ENCODE measurements around the gene BICD1.

Gene BICD1

DNA sequence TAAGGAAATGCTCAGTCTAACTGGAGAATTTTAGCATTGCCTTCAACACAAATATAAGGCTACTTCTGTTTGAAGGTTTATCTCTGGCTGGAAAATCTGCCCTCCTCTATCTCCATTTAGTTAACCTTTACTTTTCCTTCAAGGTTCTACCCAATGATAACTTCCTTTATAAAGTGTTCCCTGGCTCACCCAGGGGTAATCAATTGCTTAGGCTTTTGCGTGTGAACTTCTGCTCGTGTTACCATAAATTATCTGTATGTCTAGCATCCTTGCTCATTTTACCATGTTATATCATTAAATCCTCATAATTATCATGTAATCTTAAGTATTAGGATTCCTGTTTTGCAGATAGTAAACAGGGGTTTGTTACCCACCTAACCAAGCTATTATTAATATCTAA is 178.4 kb downstream of the BICD1 start:
- H3K4me3 ChIP-seq (ENCODE audit: low read depth, low read length), result no peak overlapping the region
- ChIA-PET CTCF (interaction anchor here (0.7 to 1.2 kb wide), 2 partner anchors 21 to 63 kb away, joined by 3 read pairs; no protein-coding TSS in a partner anchor), POLR2A (no interaction called here)
- TF ChIP-seq, protein P1, sequence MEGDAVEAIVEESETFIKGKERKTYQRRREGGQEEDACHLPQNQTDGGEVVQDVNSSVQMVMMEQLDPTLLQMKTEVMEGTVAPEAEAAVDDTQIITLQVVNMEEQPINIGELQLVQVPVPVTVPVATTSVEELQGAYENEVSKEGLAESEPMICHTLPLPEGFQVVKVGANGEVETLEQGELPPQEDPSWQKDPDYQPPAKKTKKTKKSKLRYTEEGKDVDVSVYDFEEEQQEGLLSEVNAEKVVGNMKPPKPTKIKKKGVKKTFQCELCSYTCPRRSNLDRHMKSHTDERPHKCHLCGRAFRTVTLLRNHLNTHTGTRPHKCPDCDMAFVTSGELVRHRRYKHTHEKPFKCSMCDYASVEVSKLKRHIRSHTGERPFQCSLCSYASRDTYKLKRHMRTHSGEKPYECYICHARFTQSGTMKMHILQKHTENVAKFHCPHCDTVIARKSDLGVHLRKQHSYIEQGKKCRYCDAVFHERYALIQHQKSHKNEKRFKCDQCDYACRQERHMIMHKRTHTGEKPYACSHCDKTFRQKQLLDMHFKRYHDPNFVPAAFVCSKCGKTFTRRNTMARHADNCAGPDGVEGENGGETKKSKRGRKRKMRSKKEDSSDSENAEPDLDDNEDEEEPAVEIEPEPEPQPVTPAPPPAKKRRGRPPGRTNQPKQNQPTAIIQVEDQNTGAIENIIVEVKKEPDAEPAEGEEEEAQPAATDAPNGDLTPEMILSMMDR (IDR thresholded peaks at IDR 0.05; ENCODE audit: insufficient read depth, low read length, missing control alignments), result no peak
- no peak for DNase-seq (ENCODE audit: low read depth, low spot score)

DNA sequence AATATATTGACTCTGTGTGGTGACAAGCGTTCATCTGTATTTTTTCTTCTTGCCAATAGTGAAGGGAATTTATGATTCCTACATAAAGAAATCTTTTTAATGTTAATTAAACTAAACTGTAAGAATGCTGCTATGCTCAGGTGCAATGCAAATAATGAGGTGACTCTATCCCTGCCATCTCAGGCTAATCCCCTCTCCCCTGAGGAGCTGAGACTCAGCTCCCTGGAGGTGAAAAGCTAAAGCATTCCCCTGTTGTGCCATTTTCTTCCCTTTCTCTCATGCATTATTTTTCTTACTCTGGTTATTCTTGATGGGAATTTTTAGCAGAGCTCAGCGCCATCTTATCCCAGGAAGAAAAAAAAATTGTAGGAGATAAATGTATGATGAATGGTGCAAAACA is 178.8 kb downstream of the BICD1 start:
- DNase-seq (ENCODE audit: low read depth, low spot score), result no peak
- ChIA-PET POLR2A (no interaction called here), CTCF (interaction anchor here (1.2 kb wide), 1 partner anchor 20 kb away, joined by 3 read pairs; no protein-coding TSS in a partner anchor)
- TF ChIP-seq, protein P1 (IDR thresholded peaks at IDR 0.05; ENCODE audit: insufficient read depth, low read length, missing control alignments), result no peak
- no peak overlapping the region for H3K4me3 ChIP-seq (ENCODE audit: low read depth, low read length)

DNA sequence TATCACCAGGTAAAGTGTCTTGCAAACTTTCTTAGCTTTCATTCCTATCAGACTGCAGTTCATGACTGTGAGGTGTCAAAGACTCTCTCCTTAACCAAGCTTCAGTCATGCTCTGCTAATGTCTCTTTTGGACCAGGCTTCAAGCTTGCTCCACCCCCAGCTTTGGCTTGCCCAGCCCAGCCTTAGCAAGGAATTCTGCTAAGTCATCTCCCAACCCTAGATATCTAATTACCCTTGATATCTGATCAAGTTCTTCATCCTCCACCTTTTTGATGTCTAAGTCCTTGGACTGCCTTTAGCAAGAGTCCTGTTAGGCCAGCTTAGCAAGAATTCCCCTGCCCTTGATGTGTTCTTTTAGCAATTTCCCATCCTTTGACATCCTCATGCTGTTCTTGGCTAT is 183.8 kb downstream of the BICD1 start:
- TF ChIP-seq, protein P1 (IDR thresholded peaks at IDR 0.05; ENCODE audit: insufficient read depth, low read length, missing control alignments), result no peak
- CTCF ChIA-PET, result interaction anchor here (0.9 to 2.6 kb wide), 5 partner anchors 10 to 637 kb away, joined by 3 to 10 read pairs (median 4); no protein-coding TSS in a partner anchor
- POLR2A ChIA-PET, result no interaction called here
- DNase-seq (ENCODE audit: low read depth, low spot score), result no peak
- H3K4me3 ChIP-seq (ENCODE audit: low read depth, low read length), result no peak overlapping the region

DNA sequence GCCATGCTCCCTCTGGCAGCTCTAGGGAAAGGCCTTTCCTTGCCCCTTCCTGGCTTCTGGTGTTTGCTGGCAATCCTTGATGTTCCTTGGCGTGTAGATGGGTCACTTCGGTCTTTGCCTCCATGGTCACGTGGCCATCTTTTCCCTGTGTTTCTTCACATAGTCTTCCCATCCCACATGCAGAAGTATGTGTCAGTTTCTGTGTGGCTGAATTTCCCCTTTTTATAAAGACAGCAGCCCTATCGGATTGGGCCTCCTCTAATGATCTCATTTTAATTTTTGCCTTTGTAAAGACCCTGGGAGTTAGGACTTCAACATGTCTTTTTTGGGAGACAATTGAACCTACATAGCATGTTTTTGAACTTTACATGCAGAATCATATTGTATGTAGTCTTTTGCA is 185.5 kb downstream of the BICD1 start:
- ChIA-PET POLR2A (no interaction called here), CTCF (no interaction called here)
- TF ChIP-seq, protein P1 (IDR thresholded peaks at IDR 0.05; ENCODE audit: insufficient read depth, low read length, missing control alignments), result no peak
- DNase-seq (ENCODE audit: low read depth, low spot score), result no peak
- H3K4me3 ChIP-seq (ENCODE audit: low read depth, low read length), result no peak overlapping the region

DNA sequence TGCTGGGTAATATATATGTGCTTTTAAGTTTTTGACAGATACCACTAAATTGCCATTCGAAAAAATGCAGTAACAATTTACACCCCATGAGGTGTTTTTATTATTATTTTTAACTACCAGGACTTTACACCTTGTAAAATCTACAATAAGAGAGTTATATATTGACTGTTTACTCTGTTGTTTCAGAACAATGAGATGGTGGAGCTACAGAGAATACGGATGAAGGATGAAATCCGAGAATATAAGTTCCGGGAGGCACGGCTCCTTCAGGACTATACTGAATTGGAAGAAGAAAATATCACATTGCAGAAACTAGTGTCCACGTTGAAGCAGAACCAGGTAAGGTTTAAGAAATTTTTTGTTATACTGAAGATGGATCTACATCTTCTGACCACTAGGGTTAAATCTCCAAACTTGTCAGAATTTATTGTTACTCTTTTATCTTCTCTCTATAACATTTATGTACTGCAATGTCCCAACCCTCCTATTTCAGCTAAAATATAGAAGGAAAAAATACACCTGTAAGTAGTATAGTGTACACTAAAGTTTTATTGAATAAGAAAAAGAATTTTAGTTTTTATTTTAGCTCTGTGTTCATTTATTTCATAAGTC is 187.3 kb downstream of the BICD1 start:
- POLR2A ChIA-PET, result no interaction called here
- CTCF ChIA-PET, result interaction anchor here (1.0 to 1.1 kb wide), 2 partner anchors 230 to 234 kb away, joined by 3 to 4 read pairs; no protein-coding TSS in a partner anchor

DNA sequence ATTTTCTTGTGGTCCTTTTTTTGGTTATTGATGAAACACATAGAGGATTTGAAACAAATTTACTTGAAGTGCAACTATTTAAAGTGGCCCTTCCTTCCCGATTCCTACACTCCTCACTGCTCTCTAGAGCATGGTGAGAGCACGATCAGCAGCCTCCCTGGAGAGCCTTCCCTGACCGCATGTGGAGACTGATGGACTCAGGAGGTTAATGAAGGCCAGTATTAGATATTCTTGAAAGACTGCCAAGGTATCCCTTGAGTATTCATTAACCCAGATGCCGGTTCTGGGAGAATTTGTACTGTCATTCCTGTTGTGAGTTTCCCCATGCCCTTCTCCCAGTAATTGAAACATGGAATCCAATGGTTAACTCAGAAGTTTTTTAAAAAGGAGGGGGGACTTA is 189.9 kb downstream of the BICD1 start:
- TF ChIP-seq, protein P1 (IDR thresholded peaks at IDR 0.05; ENCODE audit: insufficient read depth, low read length, missing control alignments), result no peak
- DNase-seq (ENCODE audit: low read depth, low spot score), result no peak
- ChIA-PET POLR2A (no interaction called here), CTCF (interaction anchor here (0.8 kb wide), 1 partner anchor 16 kb away, joined by 3 read pairs; no protein-coding TSS in a partner anchor)
- H3K4me3 ChIP-seq (ENCODE audit: low read depth, low read length), result no peak overlapping the region

More for the DNA sequence above, 187.3 kb downstream of the BICD1 start:
- TF ChIP-seq, protein P1 (IDR thresholded peaks at IDR 0.05; ENCODE audit: insufficient read depth, low read length, missing control alignments), result no peak
- H3K4me3 ChIP-seq (ENCODE audit: low read depth, low read length), result no peak overlapping the region
- DNase-seq (ENCODE audit: low read depth, low spot score), result no peak

All from AG04449 (cell line).